Measurements from ENCODE around the gene SERPINH1.

- TF ChIP-seq EZH2 (IDR thresholded peaks at IDR 0.05; ENCODE audit: borderline replicate concordance, insufficient read depth, low read depth, low read length, poor library complexity, severe bottlenecking) (no peak), CTCF (IDR thresholded peaks at IDR 0.05) (no peak)
Observed at GRCh38 chr11:75536786-75537641, 25.0 kb upstream of the SERPINH1 start.
